GM19468 (cell line): ENCODE measurements around the gene ADA.

ENCODE experiments used
- ATAC-seq: cut with Tn5 transposase; IDR thresholded peaks from one replicate; pipeline ENCODE4 v1.9.1; 2021; ENCODE audit warnings: mild to moderate bottlenecking, moderate library complexity, moderate number of reproducible peaks; ENCODE audit not compliant: unreplicated experiment; ENCODE audit errors: extremely low read depth

Gene ADA

DNA sequence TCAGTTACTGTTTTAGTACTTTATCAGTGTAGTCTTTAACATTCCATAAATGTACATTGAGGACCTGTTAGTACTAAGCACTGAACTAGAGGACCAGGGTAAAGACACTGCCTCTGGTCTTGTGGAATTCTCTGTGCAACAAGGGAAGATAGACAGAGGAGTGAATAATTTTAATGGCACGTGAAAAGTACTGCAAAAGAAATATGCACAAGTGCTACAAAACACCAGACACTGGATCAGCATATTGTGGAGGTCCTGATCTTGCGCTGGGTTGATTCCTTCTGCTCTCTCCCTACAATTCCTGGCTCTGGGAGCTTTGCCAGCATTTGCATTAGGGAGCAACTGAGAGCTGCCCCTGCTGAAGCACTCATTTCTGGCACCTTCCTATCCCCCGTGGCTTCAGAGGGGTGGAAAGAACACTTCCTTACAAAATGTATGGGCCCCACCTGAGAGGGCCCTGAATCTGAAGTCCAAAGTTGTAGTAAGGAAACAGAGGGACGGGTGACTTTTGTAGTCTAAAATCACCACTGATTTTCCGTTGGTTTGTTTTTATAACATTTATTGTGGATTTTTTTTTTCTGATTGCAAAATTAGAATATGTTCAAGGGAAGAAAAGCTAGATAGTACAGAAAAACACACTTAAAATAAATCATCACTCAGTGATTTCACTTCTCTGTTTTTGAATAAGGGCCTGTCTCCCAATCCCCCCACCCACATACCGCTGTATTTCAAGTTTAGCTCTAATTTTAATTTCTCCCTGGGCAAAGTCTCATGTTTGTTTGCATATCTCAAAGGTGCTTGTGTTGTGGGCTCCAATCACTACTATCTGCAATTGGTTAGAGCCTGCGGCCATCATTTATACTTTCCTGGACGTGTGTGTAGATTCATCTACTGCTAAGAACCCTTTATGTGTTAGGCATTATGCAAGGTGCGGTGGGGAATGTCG is 64.2 kb downstream of the ADA start:
- ATAC-seq = no peak

DNA sequence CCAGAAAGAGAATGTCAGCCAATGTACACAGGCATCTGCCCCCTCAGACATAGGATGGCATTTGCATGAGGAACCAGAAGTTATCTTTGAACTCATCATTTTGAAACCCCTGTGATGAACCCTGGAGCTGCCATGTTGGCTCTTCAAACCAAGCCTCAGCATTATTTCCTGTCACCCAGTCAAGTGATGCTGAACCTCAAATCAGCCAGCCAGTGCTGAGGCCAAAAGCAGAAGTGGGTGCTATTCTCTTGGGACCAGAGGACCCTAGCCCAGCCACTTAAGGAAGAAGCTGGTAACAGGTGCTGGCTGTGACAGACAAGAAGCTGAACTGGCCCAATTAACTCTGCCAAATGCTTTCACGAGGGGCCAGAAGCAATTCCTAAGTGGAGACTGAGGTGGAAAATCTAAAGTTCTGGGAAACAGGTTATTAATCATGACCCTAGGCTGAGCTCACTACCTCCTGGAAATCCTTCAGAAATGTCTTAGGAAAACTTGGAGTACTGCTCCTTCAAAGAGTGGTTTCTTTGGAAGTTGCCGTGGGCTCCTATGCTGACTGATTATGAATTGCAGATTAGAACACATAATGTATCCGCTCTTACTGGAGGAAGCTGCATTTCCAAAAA is 65.1 kb downstream of the ADA start:
- peak; percentile 77 for ATAC-seq

DNA sequence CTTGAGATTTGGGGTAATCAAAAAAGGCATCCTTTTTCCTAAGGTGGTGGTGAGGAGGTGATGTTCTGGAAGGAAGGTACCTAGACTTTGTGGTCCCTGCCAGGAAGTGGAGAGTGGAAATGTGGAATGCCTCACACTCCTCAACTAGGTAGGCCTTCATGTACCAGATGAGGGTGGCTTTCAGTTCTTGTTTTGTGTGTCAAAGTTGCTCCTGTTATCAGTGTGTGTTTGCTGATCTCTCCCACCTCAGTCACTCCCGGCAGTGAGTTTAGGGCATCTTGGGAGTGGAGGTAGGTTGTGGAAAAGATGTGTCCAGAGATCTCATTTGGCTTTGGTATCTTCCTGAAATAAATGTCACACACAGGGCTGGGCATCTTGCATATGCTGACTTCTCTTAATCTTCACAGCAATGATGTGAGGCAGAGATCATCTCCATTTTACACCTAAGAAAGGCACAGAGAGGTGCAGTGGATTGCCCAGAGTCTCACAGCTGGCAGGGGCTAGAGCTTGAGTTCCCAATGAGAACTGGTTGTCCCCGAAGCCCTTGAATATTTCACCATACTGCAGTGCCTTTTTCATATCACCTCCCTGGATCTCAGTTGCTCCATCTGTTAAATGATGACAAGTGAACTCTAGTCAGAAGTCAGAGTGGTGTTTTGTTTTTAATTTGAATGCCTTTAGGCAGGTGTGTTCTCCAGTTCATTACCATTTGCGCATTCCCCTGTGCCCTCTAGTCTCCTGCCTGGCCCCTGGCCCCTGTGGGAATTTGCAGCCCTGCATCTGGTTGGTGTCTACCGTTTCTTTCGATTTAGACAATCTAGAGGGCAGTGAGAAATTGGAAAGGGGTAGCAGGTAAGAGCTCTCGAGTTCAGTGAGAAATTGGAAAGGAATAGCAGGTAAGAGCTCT is 66.2 kb downstream of the ADA start:
- ATAC-seq = no peak

DNA sequence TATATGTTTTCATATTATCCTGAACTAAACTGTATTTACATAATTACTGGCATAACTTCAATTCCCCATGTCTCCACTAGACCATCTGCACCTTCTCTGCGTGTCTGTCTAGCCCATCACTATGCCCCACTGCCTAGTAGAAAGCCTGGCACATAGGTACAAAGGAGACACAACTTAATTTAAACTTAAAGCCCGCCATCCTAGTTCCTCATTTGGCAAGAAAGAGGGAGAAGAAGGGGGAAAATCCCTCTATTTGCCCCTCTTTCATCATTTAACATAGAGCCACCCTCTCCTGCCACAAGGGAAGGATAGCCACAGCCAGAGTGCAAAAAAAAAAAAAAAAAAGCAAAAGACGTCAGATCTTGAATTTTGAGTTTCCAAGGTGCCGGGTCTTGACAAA is 67.3 kb downstream of the ADA start:
- no peak for ATAC-seq

DNA sequence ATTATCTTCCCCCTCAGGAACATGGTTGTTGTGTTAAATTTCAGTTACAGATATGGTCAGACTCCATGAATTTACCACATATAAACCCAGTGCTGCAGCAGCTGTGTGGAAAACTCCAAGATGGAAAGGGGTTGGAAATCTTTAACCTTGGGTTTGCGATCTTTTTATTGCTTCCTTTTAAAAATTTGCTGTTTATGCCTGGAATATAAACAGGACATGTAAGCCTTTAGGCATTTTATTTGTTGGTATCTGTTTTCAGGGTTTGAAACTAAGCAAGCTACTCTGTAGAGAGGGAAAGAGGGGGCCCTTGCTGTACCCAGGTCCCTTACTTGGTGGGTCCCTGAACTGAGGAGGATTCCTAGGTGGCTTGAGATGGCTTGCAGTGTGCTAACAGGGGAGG is 68.3 kb downstream of the ADA start:
- ATAC-seq = no peak

DNA sequence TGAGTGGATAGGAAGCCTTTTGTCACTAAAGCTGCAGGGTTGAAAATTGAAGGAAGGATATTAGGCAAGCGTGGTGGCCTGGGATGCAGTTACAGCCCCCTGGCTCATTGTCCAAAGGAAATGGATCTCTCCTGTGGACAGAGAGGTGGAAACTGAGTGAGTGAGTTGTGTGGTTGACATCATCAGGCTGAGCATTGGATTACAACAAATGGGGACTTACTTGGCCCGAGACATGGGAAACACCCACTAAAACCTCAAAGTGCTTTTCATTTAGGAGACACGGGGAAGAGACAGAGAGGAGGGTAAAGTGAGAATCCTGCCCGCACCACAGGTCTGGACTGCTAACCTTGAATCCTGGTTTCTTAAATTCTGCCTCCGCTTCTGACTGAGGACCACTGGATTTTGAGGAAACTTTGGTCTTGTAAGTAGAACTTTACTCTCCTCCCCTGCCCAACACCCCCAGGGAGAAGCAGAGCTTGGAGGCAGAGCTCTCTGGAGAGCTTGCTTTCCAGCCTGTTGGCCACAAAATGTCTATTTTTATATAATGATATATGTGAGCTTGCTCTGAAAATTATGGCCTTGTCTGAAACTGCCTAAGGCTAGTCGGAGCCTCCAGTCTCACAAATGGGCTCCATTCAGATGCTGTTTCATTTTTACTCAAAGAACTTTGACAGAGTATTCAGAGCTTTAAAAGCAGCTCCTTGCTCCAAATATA is 69.0 kb downstream of the ADA start, which contains the start of gene PKIG:
TSS of gene PKIG (plus strand) at position 269 of the 715 bp plus-strand sequence. CDS start 31,978 bp downstream, outside the sequence.
- ATAC-seq = no peak

DNA sequence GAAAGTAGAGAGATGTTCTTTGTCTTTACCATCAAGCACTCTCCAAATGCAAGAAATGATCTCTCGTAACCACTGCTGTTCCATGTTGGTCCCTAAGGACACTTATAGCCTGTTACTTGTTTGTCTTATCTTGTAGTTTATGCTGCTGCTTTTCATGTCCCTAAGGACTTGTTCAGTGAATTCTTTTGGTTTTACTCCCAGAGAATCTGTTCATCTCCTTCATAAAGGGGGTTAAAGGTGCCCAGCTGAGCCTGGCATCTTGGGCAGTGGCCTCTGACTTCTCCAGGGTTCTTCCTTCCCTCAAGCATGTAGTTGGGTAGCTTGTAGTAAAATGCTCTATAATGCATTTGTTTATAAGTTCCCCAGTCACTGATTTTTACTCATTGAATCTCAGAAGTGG is 70.0 kb downstream of the ADA start:
- ATAC-seq = no peak

DNA sequence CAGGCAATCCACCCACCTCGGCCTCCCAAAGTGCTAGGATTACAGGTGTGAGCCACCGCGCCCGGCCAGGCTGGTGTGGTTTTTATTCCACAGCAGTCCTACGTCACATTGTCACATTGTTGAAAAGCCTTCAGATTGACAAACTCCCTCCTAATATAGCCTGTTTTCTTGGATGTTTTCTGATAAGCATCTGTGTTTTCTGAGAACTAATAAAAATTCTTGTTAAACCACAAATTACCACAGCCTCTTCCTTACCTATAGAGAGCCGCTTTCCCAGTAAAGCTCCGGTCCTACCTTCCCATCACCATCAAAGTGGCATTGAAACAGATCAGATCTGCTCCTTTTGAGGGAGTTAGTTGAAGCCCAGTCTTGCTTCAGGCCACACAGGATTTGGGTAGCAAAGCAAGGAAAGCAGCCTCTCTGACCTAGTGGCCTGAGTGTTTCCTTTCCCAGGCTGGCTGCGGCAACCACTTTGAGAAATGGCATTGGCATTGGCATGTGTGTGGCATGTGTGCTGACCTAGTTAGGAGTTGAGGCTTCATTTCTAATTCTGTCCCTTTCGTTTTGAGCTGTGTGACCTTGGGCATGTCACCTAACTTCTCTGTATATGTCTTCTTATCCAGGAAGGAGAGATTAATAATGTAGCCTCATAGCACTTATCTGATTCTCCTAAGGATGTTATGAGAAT is 70.8 kb downstream of the ADA start:
- ATAC-seq = no peak

DNA sequence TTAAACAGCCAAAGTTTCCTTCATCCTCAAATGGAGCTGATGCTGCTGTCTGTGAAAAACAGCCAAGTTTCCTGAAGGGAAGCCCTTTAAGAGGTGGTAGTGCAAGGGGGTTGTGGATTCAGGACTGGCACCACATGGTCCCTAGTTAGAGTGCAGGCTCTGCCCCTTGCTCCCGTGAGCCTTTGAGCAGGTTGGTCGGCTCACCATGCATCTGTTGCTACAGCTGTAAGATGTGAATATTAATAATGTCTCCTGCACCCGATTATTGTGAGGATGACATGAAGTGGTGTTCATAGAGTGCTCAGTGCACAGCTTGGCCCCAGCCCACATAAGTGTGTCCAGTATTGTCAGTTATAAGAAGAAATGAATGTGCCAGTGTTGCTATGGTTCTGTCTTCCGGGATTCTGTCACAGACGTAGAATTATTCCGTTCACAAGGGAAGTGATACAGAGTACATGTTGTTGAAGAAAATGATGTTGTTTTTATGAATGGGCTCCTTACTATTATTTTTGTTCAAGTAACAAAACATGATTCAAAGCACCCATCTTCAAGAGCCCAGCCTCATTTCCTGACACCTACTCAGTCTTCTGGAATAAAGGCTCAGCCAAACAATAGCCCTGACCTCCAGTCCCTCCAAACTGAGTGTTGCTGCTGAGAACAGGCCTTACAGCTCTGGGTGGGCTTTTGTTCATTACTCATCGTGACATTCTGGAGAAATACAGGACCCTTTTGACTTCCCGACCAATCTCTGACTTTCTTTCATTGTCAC is 72.0 kb downstream of the ADA start:
- ATAC-seq = no peak

DNA sequence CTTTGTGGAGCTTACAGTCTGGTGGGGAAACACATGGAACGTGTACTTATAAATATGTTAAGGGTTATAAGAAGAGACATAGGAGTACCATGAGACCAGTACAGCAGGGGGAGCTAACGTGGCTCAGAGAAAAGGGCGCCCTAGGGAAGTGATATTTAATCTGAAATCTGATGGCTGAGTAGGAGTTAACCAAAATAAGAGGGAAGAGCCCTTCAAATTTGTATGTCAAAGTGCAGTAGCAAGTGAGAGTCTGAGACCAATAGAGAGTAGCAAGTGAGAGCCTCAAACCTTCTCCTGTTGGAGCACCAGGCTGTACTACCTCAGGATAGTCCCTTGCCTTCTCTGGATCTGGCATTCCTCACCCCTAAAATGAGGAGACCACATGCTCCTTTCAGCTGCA is 75.2 kb downstream of the ADA start:
- no peak for ATAC-seq

DNA sequence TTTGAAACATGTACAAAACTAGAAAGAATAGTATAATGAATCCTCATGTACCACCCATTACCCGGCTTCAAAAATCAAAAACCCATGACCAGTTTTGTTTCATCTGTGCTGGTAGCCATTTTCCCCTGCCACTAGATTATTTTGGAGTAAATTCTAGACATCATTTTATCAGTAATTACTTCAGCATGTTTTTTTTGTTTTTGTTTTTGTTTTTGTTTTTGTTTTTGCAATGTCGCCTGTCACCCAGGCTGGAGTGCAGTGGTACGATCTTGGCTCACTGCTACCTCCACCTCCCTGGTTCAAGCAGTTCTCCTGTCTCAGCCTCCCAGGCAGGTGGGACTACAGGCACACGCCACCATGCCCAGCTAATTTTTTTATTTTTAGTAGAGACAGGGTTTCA is 77.1 kb downstream of the ADA start:
- ATAC-seq = no peak

DNA sequence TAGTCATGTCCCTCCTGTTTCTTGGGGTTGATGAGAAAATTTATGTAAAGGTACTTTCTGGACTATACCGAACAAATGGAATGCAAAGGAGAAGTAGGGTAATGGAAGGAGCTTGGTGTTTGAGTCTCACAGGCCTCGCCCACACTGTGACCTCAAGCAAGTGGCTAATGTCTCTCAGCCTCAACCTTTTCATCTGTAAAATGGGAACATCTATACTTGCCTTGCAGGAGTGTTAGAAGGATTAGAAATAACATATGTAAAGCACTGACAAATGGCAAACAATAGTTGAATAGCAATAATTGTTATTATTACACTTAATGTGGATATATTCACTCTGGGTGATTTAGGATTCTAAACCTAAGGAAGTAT is 78.0 kb downstream of the ADA start:
- no peak for ATAC-seq

DNA sequence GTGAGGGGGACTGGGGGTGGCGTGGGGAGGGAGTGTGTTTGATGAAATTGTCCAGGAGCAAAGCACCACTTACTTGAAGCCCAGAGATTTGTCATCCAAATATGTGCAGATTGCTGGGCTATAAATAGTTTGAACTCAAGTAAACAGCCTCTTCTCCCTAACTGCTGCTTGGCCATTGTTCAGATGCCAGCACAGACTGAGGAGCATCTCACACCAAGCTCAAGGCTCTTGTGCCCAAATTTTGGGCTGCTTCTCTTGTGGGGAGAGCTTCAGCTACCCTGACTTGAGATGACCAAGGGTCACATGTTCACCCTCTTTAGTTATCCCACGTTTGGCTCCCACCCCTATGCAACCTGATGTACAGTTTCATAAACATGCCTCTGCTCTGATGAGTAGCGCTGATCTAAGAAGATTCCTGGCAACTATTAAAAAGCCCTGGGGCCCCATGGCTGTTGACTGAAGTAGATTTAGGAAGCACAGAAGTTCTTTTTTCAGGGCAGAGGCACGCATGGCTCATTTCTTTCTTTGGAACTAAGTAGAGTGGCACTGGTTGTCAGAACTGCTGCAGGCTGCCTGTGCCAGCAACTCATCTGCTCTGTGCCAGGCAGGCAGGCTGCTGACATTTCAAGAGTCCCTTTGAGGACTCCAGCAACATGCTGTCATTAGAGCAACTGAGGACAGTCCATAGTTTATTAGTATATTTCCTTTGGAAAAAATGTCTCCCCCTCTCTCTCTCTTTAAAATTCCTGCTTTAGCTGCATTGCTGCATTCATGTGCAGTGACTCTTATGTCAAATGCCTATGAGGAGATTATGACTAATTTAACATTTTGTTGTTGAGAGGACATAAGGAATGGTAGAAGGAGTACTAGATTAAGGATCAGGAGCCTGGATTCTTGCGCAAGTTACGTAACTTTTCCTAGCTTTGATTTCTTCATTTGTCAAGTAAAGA is 78.7 kb downstream of the ADA start:
- no peak for ATAC-seq

DNA sequence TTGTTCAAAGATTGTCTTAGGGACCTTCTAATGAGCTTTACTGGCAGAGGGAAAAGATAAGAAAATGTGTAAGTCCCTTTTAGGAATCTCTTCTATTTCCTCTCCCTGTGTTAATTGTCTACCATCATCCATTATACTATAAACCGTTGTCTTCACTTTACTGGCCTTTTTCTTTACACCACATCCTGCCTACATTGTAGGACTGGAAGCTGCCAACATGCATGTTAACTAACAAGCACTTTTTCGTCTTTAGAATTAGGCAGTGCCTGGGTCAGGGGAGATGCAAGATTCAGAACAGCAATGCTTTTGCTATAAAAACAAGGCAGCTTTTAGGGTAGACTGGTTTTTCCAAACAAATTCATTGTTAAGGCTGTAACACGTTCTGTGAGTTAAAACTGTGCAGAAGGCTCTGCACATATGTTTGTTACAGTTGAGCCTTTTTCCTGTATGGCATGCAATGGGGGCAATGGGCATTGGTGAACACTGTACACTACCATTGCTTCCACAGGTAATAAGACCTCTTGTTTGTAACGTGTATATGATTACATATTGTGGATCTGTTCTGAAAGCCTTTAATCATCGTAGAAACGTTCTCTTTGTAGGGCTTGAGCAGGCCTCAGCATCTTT is 80.0 kb downstream of the ADA start:
- no peak for ATAC-seq

DNA sequence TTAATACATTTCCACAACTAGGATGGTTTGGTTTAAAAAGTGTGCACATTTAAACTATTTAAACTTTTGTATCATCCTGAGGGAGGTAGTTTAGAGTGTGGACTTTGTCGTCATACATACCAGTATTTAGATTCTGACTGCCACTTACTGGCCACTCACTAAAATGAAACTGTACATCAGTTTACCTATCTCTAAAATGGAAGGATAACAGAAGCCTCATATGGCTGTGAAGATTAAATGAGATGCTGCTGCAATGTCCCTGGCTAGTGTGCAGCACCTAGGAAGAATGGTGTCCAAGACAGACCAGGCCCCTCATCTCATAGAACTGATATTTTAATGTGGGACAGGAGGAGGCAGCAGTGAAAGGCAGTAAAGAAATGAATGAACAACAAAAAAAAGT is 81.1 kb downstream of the ADA start:
- no peak for ATAC-seq
